ENCODE results near the gene BNIPL. TPM values are rescaled to one million over a fixed set of nuclear protein-coding genes. Genes with fewer than 3 reads are reported as not detected.

BNIPL gene
- total and polyA plus RNA-seq, 2 donors from 2014 or later: 0.54 to 3.1 TPM

DNA sequence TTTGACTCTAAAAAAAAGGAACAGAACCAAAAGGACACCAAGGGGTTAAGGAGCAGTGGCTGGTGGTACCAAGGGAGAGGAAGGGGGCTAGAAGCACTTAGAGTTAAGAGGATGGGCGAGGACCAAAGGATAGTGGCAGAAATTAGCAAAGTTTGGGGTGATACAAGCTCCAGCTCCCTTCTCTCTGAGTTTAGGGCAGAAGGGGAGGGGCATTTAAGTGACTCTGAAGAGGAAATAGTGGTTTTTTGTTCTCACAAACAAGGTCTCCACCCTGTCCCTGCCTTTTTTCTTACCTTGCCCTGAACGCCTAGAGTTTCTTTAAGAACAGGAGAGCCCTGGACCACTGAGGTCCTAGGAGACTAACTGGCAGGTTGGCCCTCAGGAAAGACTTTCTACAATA is 19.8 kb downstream of the BNIPL start:
- Histone ChIP-seq H3K9ac (ENCODE audit: low read length in 3 of 3) (peak overlapping the region in 1 of 3 donors; percentile 13), H3K9me3 (ENCODE audit: control insufficient read depth in 2 of 3, insufficient read depth in 1 of 3, low read length in 3 of 3) (no peaks in the 10 kb centered on the region), H3K4me1 (ENCODE audit: control insufficient read depth in 2 of 3, insufficient read depth in 2 of 3, low read depth in 1 of 3, low read length in 3 of 3) (peaks cover 4 to 20% (median 18%) of the 10 kb centered on the region in 3 donors), H3K27ac (ENCODE audit: low read depth in 2 of 2, low read length in 2 of 2) (peak overlapping the region; percentile 5 to 71), H3K36me3 (ENCODE audit: control insufficient read depth in 2 of 3, insufficient read depth in 3 of 3, low read length in 3 of 3) (peaks cover 7 to 48% (median 26%) of the 10 kb centered on the region in 3 donors), H3K4me3 (ENCODE audit: low read length in 3 of 3) (peak overlapping the region in 1 of 3 donors; percentile 22), H3K27me3 (ENCODE audit: control insufficient read depth, insufficient read depth, low read length) (no peaks in the 10 kb centered on the region)
- DNase-seq: no peak
- TF ChIP-seq, protein P1, sequence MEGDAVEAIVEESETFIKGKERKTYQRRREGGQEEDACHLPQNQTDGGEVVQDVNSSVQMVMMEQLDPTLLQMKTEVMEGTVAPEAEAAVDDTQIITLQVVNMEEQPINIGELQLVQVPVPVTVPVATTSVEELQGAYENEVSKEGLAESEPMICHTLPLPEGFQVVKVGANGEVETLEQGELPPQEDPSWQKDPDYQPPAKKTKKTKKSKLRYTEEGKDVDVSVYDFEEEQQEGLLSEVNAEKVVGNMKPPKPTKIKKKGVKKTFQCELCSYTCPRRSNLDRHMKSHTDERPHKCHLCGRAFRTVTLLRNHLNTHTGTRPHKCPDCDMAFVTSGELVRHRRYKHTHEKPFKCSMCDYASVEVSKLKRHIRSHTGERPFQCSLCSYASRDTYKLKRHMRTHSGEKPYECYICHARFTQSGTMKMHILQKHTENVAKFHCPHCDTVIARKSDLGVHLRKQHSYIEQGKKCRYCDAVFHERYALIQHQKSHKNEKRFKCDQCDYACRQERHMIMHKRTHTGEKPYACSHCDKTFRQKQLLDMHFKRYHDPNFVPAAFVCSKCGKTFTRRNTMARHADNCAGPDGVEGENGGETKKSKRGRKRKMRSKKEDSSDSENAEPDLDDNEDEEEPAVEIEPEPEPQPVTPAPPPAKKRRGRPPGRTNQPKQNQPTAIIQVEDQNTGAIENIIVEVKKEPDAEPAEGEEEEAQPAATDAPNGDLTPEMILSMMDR (IDR thresholded peaks at IDR 0.05; ENCODE audit: borderline replicate concordance, extremely low read depth, insufficient read depth): no peak
- intact Hi-C loops (cut with DNase I): no loop called here
- no peak for FAIRE-seq

DNA sequence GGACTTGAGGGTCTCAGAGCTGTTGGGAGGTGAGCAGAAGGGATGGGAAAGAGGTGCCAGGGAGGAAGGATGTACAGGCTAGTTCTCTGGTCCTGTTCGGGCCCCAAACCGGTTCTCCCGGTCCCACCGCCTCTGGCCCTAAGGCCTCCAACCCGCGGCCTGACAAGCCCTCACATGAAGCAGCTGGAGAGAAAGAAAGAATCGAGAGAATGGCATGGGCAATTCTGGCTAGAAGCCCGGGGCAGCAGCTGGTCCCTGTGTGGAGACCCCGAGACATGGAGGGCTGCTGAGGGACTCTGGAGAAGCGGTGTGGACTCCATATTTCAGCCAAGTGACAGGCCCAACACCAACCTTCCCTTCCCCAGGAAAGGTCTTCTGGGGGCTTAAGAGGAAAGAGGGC is 22.3 kb downstream of the BNIPL start:
- intact Hi-C loops (cut with DNase I): no loop called here
- DNase-seq: peak; percentile 72 to 86 (median 79)
- no peaks in the 10 kb centered on the region for H3K9me3 ChIP-seq (ENCODE audit: control insufficient read depth in 2 of 3, insufficient read depth in 1 of 3, low read length in 3 of 3)
- TF ChIP-seq, protein P1 (IDR thresholded peaks at IDR 0.05; ENCODE audit: borderline replicate concordance, extremely low read depth, insufficient read depth): no peak
- H3K4me3 ChIP-seq (ENCODE audit: low read length in 3 of 3): peak overlapping the region; percentile 86 to 99 (median 95)
- H3K36me3 ChIP-seq (ENCODE audit: control insufficient read depth in 2 of 3, insufficient read depth in 3 of 3, low read length in 3 of 3): peaks cover 7 to 32% (median 19%) of the 10 kb centered on the region in 3 donors
- H3K9ac ChIP-seq (ENCODE audit: low read length in 3 of 3): peak overlapping the region; percentile 80 to 99 (median 92)
- H3K27me3 ChIP-seq (ENCODE audit: control insufficient read depth, insufficient read depth, low read length): no peaks in the 10 kb centered on the region
- peaks cover 4 to 20% (median 18%) of the 10 kb centered on the region in 3 donors for H3K4me1 ChIP-seq (ENCODE audit: control insufficient read depth in 2 of 3, insufficient read depth in 2 of 3, low read depth in 1 of 3, low read length in 3 of 3)
- H3K27ac ChIP-seq (ENCODE audit: low read depth in 2 of 2, low read length in 2 of 2): peak overlapping the region; percentile 97 to 98
- FAIRE-seq: no peak

DNA sequence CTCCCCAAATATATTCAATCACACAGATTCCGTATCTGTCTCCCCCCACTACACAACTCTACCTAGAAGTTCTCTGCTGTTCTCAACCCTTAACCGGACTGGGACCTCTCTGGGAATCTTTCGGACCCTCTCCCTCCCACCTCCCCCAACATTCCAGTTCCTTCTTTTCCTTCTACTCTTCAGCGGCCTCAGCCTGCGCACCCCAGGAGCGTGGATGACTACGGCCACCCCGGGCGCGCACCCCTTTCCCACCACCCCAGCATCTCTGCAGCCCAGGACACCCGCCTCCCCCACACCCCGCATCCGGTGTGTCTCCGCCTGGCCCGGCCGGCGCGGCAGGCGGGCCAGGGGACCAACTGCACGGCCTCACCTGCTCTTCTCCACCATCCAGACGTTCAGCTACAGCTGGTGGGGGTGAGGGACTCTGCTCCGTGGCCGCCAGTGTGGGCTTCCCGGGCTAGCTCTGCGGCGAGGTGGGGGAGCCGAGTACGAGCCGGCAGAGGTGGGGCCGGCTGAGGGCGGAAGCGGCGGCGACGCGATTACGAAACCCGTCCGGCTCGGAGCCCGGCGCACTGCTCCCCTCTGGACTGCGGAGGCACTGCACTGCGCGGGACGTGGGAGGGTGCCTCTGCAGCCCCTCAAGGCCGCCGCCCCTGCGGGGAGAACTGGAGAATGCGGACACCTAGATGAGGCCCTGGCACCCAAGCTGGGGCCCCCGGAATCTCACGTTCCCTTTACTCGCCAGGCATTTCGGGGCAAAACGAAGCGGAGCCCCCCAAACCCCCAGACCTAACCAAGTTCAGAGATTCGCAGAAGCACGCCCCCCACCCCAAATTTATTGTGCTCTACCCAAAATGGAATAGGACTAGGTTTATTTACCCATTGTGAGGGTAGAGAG is 23.0 kb downstream of the BNIPL start, which contains the start of gene CDC42SE1:
CDC42SE1 (minus strand) TSS at position 514 of the 898 bp plus-strand sequence. CDS start 3,892 bp downstream, outside the sequence.
- Histone ChIP-seq H3K4me3 (ENCODE audit: low read length in 3 of 3) (peak within 1 kb of the TSS; percentile 86 to 99 (median 95)), H3K4me1 (ENCODE audit: control insufficient read depth in 2 of 3, insufficient read depth in 2 of 3, low read depth in 1 of 3, low read length in 3 of 3) (peaks cover 4 to 20% (median 18%) of the 10 kb centered on the region in 3 donors), H3K9ac (ENCODE audit: low read length in 3 of 3) (peak within 1 kb of the TSS; percentile 80 to 99 (median 92)), H3K27me3 (ENCODE audit: control insufficient read depth, insufficient read depth, low read length) (no peaks in the 10 kb centered on the region), H3K27ac (ENCODE audit: low read depth in 2 of 2, low read length in 2 of 2) (peak within 1 kb of the TSS; percentile 97 to 98), H3K9me3 (ENCODE audit: control insufficient read depth in 2 of 3, insufficient read depth in 1 of 3, low read length in 3 of 3) (no peaks in the 10 kb centered on the region), H3K36me3 (ENCODE audit: control insufficient read depth in 2 of 3, insufficient read depth in 3 of 3, low read length in 3 of 3) (peaks cover 7 to 25% (median 14%) of the 10 kb centered on the region in 3 donors)
- peak; percentile 90 to 97 (median 95) for DNase-seq
- intact Hi-C loops (cut with DNase I): no loop called here
- TF ChIP-seq, protein P1 (IDR thresholded peaks at IDR 0.05; ENCODE audit: borderline replicate concordance, extremely low read depth, insufficient read depth): peak; percentile 75
- no peak for FAIRE-seq
